Gastrocnemius medialis (tissue), 4 donors: ENCODE results near the gene TES. TPM values are rescaled to one million over a fixed set of nuclear protein-coding genes. Genes with fewer than 3 reads are reported as not detected.
A peak's percentile ranks its signal among the peaks of the same experiment; 100 is the strongest.

Experiments used
- ATAC-seq, 2 donors: fragments of 150-250 bp; one replicate each; pipeline ENCODE4 v1.9.1; 2016
- DNase-seq, 2 donors: peaks; one replicate each; pipeline ENCODE4 v3.0.0-alpha.2; 2019
- H3K27ac ChIP-seq, 4 donors: fragments of 200-600 bp; sonication (generic); 1 replicate in 1 of 4; 2 replicates in 3 of 4; pipeline ENCODE4 v1.5.1; 2016 to 2018; ENCODE audit warnings: mild to moderate bottlenecking in 2 of 4, moderate library complexity in 1 of 4
- H3K27me3 ChIP-seq, 3 donors: fragments of 200-600 bp; sonication (generic) in 2 of 3; 1 replicate in 1 of 3; 2 replicates in 2 of 3; pipeline versions ENCODE4 v1.5.1 to v1.6.0; 2016 to 2019; ENCODE audit warnings: mild to moderate bottlenecking in 1 of 3, moderate library complexity in 1 of 3
- H3K36me3 ChIP-seq, 2 donors: fragments of 200-600 bp; sonication (generic) in 1 of 2; one replicate each; pipeline ENCODE4 v1.5.1; 2017 to 2018
- H3K4me1 ChIP-seq, 2 donors: fragments of 200-600 bp; sonication (generic) in 1 of 2; one replicate each; pipeline ENCODE4 v1.5.1; 2016 to 2017; ENCODE audit warnings: mild to moderate bottlenecking in 2 of 2
- H3K4me3 ChIP-seq, 4 donors: fragments of 200-600 bp; sonication (generic) in 3 of 4; 1 replicate in 1 of 4; 2 replicates in 3 of 4; pipeline ENCODE4 v1.5.1; 2016 to 2019; ENCODE audit warnings: mild to moderate bottlenecking in 2 of 4
- H3K9me3 ChIP-seq, 3 donors: fragments of 200-600 bp; sonication (generic) in 2 of 3; 1 replicate in 1 of 3; 2 replicates in 2 of 3; pipeline ENCODE4 v1.5.1; 2016 to 2019
- CTCF ChIP-seq, 5 experiments: fragments of 450-650 bp in 3 of 5; fragments of 200-600 bp in 2 of 5; sonication (generic) in 2 of 5; IDR thresholded peaks in 4 of 5; conservative IDR thresholded peaks in 1 of 5; 1 replicate in 4 of 5; 2 replicates in 1 of 5; pipeline ENCODE4 v1.5.1; 2016 to 2019; ENCODE audit warnings: antibody characterized with exemption in 5 of 5, mild to moderate bottlenecking in 3 of 5, moderate library complexity in 3 of 5
- POLR2A ChIP-seq, 2 donors: fragments of 450-650 bp; IDR thresholded peaks; one replicate each; pipeline ENCODE4 v1.6.1; 2017; ENCODE audit warnings: antibody characterized with exemption in 2 of 2, mild to moderate bottlenecking in 2 of 2, moderate library complexity in 2 of 2
- in situ Hi-C, 4 donors: fragments of 200-750 bp; cut with MboI; loops; one replicate each; pipeline versions ENCODE4 v1.15.0 to v1.8.0; 2017; ENCODE audit warnings: low sequenced_read_pairs in 4 of 4
- intact Hi-C: fragments of 100-400 bp; cut with DNase I; formaldehyde crosslinking; loops from one replicate; pipeline ENCODE4 v1.15.1; 2023; ENCODE audit warnings: low total_unique reads
- total RNA-seq, 4 donors: library from RNA; depleted of rRNA; stranded (reverse); fragments of >200 nt; gene quantifications; one replicate each; pipeline versions ENCODE4 v1.1.0 to v1.2.3, GENCODE V29; 2016

Gene TES
- total RNA-seq, 4 donors from 2014 or later, result 4.9 to 8.7 (median 6.2) TPM

GRCh38 chr7:116252249-116252648 is 41.9 kb downstream of the TES start:
- Histone ChIP-seq H3K36me3 (no peaks in the 10 kb centered on the region), H3K27ac (no peak overlapping the region), H3K9me3 (no peaks in the 10 kb centered on the region), H3K4me3 (no peak overlapping the region), H3K27me3 (no peaks in the 10 kb centered on the region), H3K4me1 (no peaks in the 10 kb centered on the region)
- TF ChIP-seq POLR2A (IDR thresholded peaks at IDR 0.05) (no peak), CTCF (IDR thresholded peaks at IDR 0.05 in 4 of 5, conservative IDR thresholded peaks at IDR 0.05 in 1 of 5) (no peak)
- intact Hi-C loops (no loop called here), in situ Hi-C loops (loop anchor here in 1 of 4 donors (25.0 kb wide), 1 partner anchor 335 kb away; no protein-coding TSS in a partner anchor)
- no peak for ATAC-seq
- DNase-seq, result no peak

- Histone ChIP-seq H3K9me3 (no peaks in the 10 kb centered on the region), H3K4me3 (no peak overlapping the region), H3K27me3 (no peaks in the 10 kb centered on the region), H3K27ac (no peak overlapping the region), H3K4me1 (peaks cover 0 to 8% of the 10 kb centered on the region in 2 donors), H3K36me3 (no peaks in the 10 kb centered on the region)
- DNase-seq (no peak), ATAC-seq (no peak)
- TF ChIP-seq CTCF (IDR thresholded peaks at IDR 0.05 in 4 of 5, conservative IDR thresholded peaks at IDR 0.05 in 1 of 5) (no peak), POLR2A (IDR thresholded peaks at IDR 0.05) (no peak)
- intact Hi-C loops (loop anchor here (5.0 kb wide), 1 partner anchor 85 kb away; no protein-coding TSS in a partner anchor), in situ Hi-C loops (loop anchor here in 3 of 4 donors (5.0 to 25.0 kb wide), 5 partner anchors 85 to 555 kb away; partner anchors contain the start of gene CAV1 (in 2 of the 3))
Measured at GRCh38 chr7:116257156-116257555, 46.8 kb downstream of the TES start.

- Histone ChIP-seq H3K9me3 (no peaks in the 10 kb centered on the region), H3K4me3 (peak overlapping the region in 1 of 4 donors; percentile 24), H3K36me3 (no peaks in the 10 kb centered on the region), H3K27ac (peak overlapping the region in 1 of 4 donors; percentile 45), H3K4me1 (peaks cover 0 to 8% of the 10 kb centered on the region in 2 donors), H3K27me3 (no peaks in the 10 kb centered on the region)
- DNase-seq, result peak in 1 of 2 donors; percentile 8
- in situ Hi-C loops, result loop anchor here in 3 of 4 donors (5.0 to 25.0 kb wide), 5 partner anchors 84 to 554 kb away; partner anchors contain the start of gene CAV1 (in 2 of the 3)
- peak; percentile 61 to 75 for ATAC-seq
- intact Hi-C loops, result loop anchor here (1.0 to 5.0 kb wide), 4 partner anchors 84 to 550 kb away; no protein-coding TSS in a partner anchor
- TF ChIP-seq CTCF (IDR thresholded peaks at IDR 0.05 in 4 of 5, conservative IDR thresholded peaks at IDR 0.05 in 1 of 5), result peak; percentile 83 to 95 (median 85)
- peak in 1 of 2 donors; percentile 1 for TF ChIP-seq POLR2A (IDR thresholded peaks at IDR 0.05)
Measured at GRCh38 chr7:116258734-116259133, 48.4 kb downstream of the TES start.

GRCh38 chr7:116259156-116259870 is 49.0 kb downstream of the TES start:
- no peak for TF ChIP-seq POLR2A (IDR thresholded peaks at IDR 0.05)
- TF ChIP-seq CTCF (IDR thresholded peaks at IDR 0.05 in 4 of 5, conservative IDR thresholded peaks at IDR 0.05 in 1 of 5), result no peak
- intact Hi-C loops, result loop anchor here (2.0 to 5.0 kb wide), 2 partner anchors 83 to 549 kb away; no protein-coding TSS in a partner anchor
- DNase-seq (no peak), ATAC-seq (peak in 1 of 2 donors; percentile 27)
- Histone ChIP-seq H3K36me3 (no peaks in the 10 kb centered on the region), H3K27me3 (no peaks in the 10 kb centered on the region), H3K9me3 (no peaks in the 10 kb centered on the region), H3K4me3 (peak overlapping the region in 1 of 4 donors; percentile 24), H3K4me1 (peaks cover 0 to 8% of the 10 kb centered on the region in 2 donors), H3K27ac (peak overlapping the region in 1 of 4 donors; percentile 45)
- in situ Hi-C loops, result loop anchor here in 3 of 4 donors (5.0 to 25.0 kb wide), 5 partner anchors 83 to 553 kb away; partner anchors contain the start of gene CAV1 (in 2 of the 3)
